ENCODE data around the gene METAP1D. TPM values are rescaled to one million over a fixed set of nuclear protein-coding genes. Genes with fewer than 3 reads are reported as not detected.

The METAP1D gene
- total RNA-seq, 1 experiment from 2014 or later, result 5.2 TPM

- no CpG with 5 or more reads among the region's 2 CpGs for WGBS (ENCODE audit: extremely low coverage, insufficient read length, low lambda C conversion rate)
- H3K36me3 Mint-ChIP-seq (ENCODE audit: insufficient read depth in 1 of 3, low read depth in 3 of 3), result peaks cover 6 to 26% (median 21%) of the 10 kb centered on the region in 3 experiments; a peak in 6 of 7 replicates
- Histone ChIP-seq H3K4ac (ENCODE audit: low read depth, low read length) (no peak overlapping the region), H4K8ac (replicated peaks; ENCODE audit: insufficient read length, low read depth, low read length) (no peak overlapping the region), H3T11ph (ENCODE audit: low read length) (no peak overlapping the region), H4K20me1 (ENCODE audit: control insufficient read depth, insufficient read depth, insufficient read length) (no peaks in the 10 kb centered on the region), H2BK15ac (ENCODE audit: low read depth, low read length) (no peak overlapping the region), H3K18ac (ENCODE audit: insufficient read length, low read depth, low read length) (no peak overlapping the region), H2BK120ac (ENCODE audit: low read depth, low read length, poor library complexity, severe bottlenecking) (no peak overlapping the region), H3K23me2 (ENCODE audit: insufficient read length, low read depth, low read length, poor library complexity, severe bottlenecking) (no peaks in the 10 kb centered on the region), H3K79me2 (ENCODE audit: insufficient read depth, low read length) (no peaks in the 10 kb centered on the region), H2BK20ac (ENCODE audit: low read depth, low read length, poor library complexity, severe bottlenecking) (no peak overlapping the region), H3K4me1 (ENCODE audit: insufficient read depth, low read length) (no peaks in the 10 kb centered on the region), H3K4me2 (ENCODE audit: insufficient read depth, insufficient read length, low read length) (no peak overlapping the region), H2AFZ (ENCODE audit: low read length) (no peak overlapping the region), H3K23ac (ENCODE audit: insufficient read length, low read depth, low read length) (no peak overlapping the region), H3K14ac (ENCODE audit: insufficient read depth, low read length) (no peak overlapping the region), H4K5ac (ENCODE audit: insufficient read length, low read depth, low read length) (no peak overlapping the region), H3K9ac (ENCODE audit: extremely low read depth, insufficient read length, low read length) (no peak overlapping the region), H3K9me3 (ENCODE audit: control insufficient read depth, low read depth, low read length) (no peaks in the 10 kb centered on the region), H4K91ac (ENCODE audit: insufficient read length, low read depth, low read length) (no peak overlapping the region), H3K79me1 (ENCODE audit: insufficient read depth, low read depth, low read length, poor library complexity, severe bottlenecking) (no peaks in the 10 kb centered on the region), H3K56ac (ENCODE audit: insufficient read length, low read depth, low read length) (no peak overlapping the region), H2BK12ac (ENCODE audit: insufficient read length, low read depth, low read length) (no peak overlapping the region), H3K27me3 (ENCODE audit: insufficient read depth, low read length) (no peaks in the 10 kb centered on the region), H2AK5ac (ENCODE audit: insufficient read length, low read length) (no peak overlapping the region), H3K27ac (ENCODE audit: insufficient read length, low read depth, low read length) (no peak overlapping the region), H2BK5ac (ENCODE audit: insufficient read length, low read length) (no peak overlapping the region)
- H3K27ac Mint-ChIP-seq, result no peak overlapping the region
- DNase-seq, result no peak
- H3K9me3 Mint-ChIP-seq, result no peaks in the 10 kb centered on the region
- H3K27me3 Mint-ChIP-seq (ENCODE audit: low read depth), result no peaks in the 10 kb centered on the region
- H3K4me3 Mint-ChIP-seq, result no peak overlapping the region
- TF ChIP-seq, protein P1, sequence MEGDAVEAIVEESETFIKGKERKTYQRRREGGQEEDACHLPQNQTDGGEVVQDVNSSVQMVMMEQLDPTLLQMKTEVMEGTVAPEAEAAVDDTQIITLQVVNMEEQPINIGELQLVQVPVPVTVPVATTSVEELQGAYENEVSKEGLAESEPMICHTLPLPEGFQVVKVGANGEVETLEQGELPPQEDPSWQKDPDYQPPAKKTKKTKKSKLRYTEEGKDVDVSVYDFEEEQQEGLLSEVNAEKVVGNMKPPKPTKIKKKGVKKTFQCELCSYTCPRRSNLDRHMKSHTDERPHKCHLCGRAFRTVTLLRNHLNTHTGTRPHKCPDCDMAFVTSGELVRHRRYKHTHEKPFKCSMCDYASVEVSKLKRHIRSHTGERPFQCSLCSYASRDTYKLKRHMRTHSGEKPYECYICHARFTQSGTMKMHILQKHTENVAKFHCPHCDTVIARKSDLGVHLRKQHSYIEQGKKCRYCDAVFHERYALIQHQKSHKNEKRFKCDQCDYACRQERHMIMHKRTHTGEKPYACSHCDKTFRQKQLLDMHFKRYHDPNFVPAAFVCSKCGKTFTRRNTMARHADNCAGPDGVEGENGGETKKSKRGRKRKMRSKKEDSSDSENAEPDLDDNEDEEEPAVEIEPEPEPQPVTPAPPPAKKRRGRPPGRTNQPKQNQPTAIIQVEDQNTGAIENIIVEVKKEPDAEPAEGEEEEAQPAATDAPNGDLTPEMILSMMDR (conservative IDR thresholded peaks at IDR 0.05), result no peak
- H3K4me1 Mint-ChIP-seq, result no peaks in the 10 kb centered on the region
Observed at GRCh38 chr2:171985076-171985475, 14.7 kb upstream of the METAP1D start.
